Measurements from ENCODE around the gene GPR162.

Gene GPR162

GRCh38 chr12:6831450-6831995 is 9.9 kb downstream of the GPR162 start:
- no peak for DNase-seq (ENCODE audit: low spot score)
- no peak for TF ChIP-seq CTCF (IDR thresholded peaks at IDR 0.05; ENCODE audit: extremely low read depth, missing control alignments)

- TF ChIP-seq CTCF (IDR thresholded peaks at IDR 0.05; ENCODE audit: extremely low read depth, missing control alignments) = no peak
- DNase-seq (ENCODE audit: low spot score) = no peak
These were observed 10.5 kb downstream of the GPR162 start for GRCh38 chr12:6832125-6832524.

- DNase-seq (ENCODE audit: low spot score) = no peak
- TF ChIP-seq CTCF (IDR thresholded peaks at IDR 0.05; ENCODE audit: extremely low read depth, missing control alignments) = no peak
These were observed 11.7 kb downstream of the GPR162 start for GRCh38 chr12:6833189-6833890.

GRCh38 chr12:6834254-6834653 is 12.6 kb downstream of the GPR162 start:
- DNase-seq (ENCODE audit: low spot score) = no peak
- no peak for TF ChIP-seq CTCF (IDR thresholded peaks at IDR 0.05; ENCODE audit: extremely low read depth, missing control alignments)

GRCh38 chr12:6834873-6835272 is 13.3 kb downstream of the GPR162 start:
- TF ChIP-seq CTCF (IDR thresholded peaks at IDR 0.05; ENCODE audit: extremely low read depth, missing control alignments) = no peak
- no peak for DNase-seq (ENCODE audit: low spot score)

- no peak for DNase-seq (ENCODE audit: low spot score)
- TF ChIP-seq CTCF (IDR thresholded peaks at IDR 0.05; ENCODE audit: extremely low read depth, missing control alignments) = no peak
These were observed 15.2 kb downstream of the GPR162 start for GRCh38 chr12:6836851-6837250.

- TF ChIP-seq CTCF (IDR thresholded peaks at IDR 0.05; ENCODE audit: extremely low read depth, missing control alignments) = no peak
- no peak for DNase-seq (ENCODE audit: low spot score)
These were observed 15.9 kb downstream of the GPR162 start for GRCh38 chr12:6837370-6838060.

Measured in GM20000 (cell line).